HTR-8/SVneo (cell line): ENCODE data around the gene BUB3.
A peak's percentile ranks its signal among the peaks of the same experiment; 100 is the strongest.
"Not testable (repeated sequence)": the region's sequence is repeated elsewhere in the genome, so short reads cannot be mapped to it uniquely, and the experiment has no call there.

Experiments used
- DNase-seq: peaks from one replicate; pipeline ENCODE4 v3.0.0; 2011; ENCODE audit warnings: low spot score, mixed read lengths; ENCODE audit not compliant: insufficient read length
- FAIRE-seq: peaks from 2 replicates; lab custom pipeline; 2011; peaks lifted over from hg19 to GRCh38; lab: Jason Lieb, UNC

The BUB3 gene

GRCh38 chr10:123151737-123152135, 2.5 kb upstream of the BUB3 start:
- FAIRE-seq (no peak), DNase-seq (no peak)

GRCh38 chr10:123153486-123154091, 613 bp upstream of the BUB3 start:
- DNase-seq, result no peak
- no peak for FAIRE-seq

DNA sequence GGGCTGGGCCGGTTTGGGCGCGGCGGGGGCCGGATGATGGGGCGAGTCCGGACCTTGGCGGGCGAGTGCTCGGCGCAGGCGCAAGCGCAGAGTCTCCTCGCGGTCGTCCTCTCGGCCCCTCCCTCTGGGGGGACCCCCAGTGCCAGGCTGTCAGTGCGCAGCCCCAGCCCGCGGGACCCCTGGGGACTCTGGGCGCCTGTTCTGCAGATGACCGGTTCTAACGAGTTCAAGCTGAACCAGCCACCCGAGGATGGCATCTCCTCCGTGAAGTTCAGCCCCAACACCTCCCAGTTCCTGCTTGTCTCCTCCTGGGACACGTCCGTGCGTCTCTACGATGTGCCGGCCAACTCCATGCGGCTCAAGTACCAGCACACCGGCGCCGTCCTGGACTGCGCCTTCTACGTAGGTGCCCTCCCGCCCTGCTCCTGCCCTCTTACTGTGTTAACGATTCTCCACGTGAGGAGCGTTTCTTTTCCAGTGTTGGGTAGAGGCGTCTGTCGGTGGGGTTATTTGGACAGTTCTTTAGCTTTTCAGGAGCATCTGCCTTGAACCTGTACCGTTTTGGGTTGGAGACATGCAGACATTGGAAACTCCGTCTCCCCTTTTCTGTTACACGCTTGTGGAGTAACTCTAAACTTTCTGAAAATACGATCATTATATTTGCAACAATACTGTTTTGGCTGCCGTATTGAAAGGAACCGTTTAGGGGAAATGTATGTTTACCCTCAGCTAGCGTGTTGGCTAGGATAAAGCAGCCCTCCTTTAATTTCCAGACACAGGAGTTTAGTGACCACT, 706 bp downstream of the BUB3 start:
- DNase-seq, result peak; percentile 48
- no peak for FAIRE-seq

DNA sequence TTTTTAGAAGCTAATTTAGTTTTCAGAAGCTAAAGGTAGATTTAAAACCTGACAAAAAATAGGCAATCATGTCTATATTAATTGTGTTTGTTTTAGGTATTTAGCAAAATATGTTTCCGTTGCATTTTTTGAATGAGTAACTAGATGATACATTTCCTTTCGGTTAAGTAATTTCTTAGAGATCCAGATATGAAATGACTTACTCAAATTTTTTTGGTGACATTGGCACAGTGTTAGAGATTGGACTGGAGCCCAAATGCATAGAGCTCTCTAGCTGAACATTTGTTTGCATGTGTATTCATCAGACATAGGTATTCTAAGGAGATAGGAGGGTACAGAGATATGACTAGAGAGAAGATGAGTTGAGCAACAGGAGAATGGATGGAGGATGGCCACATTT, 1.9 kb downstream of the BUB3 start:
- FAIRE-seq, result no peak

DNA sequence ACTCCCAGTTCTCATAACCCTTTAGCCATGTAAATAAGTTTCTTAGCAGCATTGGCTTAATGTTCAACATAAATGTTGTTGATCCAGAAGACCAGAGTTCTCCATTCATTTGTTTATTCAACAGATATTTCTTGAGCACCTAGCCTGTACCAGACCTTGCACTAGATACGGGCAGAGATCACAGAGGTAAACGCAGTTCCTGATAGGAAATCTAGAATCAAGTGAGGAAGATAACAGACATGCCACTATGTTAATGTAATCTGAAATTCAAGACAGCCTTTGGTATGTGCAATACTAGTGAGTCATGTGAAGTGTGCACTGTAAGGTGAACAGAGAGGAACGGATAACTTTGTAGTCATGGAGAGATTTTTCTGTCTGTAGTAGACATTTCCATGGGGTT, 3.0 kb downstream of the BUB3 start:
- no peak for DNase-seq
- FAIRE-seq, result no peak

More for the DNA sequence above, 1.9 kb downstream of the BUB3 start:
- DNase-seq, result no peak

DNA sequence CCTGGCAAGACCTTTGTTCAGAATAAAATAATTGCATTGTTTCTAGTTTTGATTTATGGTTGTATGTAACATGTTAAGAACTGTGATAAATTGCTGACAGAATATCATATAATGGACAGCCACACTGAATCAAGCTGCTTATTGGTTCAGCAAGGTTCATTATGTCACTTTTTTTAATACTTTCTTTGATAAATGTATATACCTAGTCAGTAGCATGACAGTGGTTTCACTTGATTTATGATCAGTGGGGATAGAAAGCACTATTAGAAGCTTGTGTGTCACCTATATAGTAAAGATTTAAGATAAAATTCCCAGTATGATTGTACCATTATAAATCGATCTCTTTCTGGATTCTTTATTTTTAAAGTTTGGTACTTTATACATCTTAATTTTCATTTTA, 4.5 kb downstream of the BUB3 start:
- DNase-seq (no peak), FAIRE-seq (no peak)

GRCh38 chr10:123160311-123160980, 6.2 kb downstream of the BUB3 start:
- DNase-seq (no peak), FAIRE-seq (no peak)

DNA sequence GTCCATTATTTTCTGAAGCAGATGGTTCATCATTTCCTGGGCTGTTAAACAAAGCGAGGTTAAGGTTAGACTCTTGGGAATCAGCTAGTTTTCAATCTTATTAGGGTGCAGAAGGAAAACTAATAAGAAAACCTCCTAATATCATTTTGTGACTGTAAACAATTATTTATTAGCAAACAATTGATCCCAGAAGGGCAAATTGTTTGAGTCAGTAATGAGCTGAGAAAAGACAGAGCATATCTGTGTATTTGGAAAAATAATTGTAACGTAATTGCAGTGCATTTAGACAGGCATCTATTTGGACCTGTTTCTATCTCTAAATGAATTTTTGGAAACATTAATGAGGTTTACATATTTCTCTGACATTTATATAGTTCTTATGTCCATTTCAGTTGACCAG, 10.1 kb downstream of the BUB3 start:
- DNase-seq (no peak), FAIRE-seq (no peak)

DNA sequence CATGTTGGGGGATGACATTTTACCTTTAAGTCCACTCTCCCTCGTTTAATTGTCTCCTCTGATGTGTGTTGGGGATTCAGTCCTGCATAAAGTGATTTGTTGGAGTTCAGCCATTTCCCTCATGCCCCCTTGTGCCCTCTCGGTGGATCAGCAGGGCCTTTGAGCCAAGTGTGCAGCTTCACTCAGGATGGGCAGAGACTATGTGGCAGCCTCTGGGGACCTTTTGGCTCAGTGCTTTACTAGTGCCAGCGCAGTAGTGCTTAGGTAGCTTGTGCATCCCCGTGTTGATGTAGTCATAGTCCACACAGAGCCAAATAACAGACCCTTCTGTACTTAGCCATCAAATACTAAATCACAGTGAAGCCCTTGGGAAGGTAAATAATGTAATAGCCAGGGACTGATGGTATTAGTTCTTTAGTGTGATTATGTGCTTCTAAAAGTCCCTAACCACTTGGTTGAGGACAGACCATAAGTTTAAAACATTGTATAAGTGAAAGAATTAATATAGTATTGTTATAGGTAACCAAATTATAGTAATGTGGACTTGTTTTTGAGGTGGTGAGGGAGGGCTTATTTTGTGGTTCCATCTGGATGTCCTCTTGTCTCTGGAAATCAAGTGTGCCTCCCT, 11.4 kb downstream of the BUB3 start:
- DNase-seq, result no peak

GRCh38 chr10:123166618-123167017, 12.4 kb downstream of the BUB3 start:
- DNase-seq (no peak), FAIRE-seq (no peak)

More for the DNA sequence above, 11.4 kb downstream of the BUB3 start:
- FAIRE-seq, result no peak

- DNase-seq, result no peak
- no peak for FAIRE-seq
Observed at GRCh38 chr10:123170961-123171360, 16.8 kb downstream of the BUB3 start.

DNA sequence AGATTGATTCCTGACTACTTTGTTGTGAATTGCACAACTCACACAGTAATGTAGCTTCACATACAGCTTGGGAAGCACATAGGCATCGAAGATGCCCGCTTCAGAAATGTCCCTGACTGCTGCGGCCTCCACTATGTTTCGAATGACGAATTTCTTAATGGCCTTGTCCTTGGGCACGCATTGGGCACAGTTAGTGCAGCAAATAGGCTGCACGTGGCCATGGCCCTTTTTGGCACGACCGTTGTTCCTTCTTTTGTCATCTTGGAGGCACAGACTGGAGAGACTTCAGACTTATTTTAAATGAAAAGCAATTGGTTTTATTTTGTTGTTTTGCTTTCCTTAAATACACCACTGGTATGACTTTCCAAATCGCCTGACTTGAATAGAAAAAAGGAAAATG, 17.4 kb downstream of the BUB3 start:
- not testable (repeated sequence) for FAIRE-seq, DNase-seq

GRCh38 chr10:123175389-123176387, 21.5 kb downstream of the BUB3 start:
- no peak for FAIRE-seq
- no peak for DNase-seq

DNA sequence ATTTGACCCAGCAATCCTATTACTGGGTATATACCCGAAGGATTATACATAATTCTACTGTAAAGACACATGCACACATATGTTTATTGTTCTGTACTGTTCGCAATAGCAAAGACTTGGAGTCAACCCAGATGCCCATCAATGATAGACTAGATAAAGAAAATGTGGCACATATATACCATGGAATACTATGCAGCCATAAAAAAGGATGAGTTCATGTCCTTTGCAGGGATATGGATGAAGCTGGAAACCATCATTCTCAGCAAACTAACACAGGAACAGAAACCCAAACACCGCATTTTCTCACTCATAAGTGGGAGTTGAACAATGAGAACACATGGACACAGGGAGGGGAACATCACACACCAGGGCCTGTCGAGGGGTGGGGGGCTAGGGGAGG, 24.2 kb downstream of the BUB3 start:
- DNase-seq, FAIRE-seq: not testable (repeated sequence)

- FAIRE-seq, result no peak
- no peak for DNase-seq
Observed at GRCh38 chr10:123180101-123181090, 26.2 kb downstream of the BUB3 start.

- DNase-seq, result no peak
- FAIRE-seq, result no peak
Observed at GRCh38 chr10:123183724-123184123, 29.5 kb downstream of the BUB3 start.

DNA sequence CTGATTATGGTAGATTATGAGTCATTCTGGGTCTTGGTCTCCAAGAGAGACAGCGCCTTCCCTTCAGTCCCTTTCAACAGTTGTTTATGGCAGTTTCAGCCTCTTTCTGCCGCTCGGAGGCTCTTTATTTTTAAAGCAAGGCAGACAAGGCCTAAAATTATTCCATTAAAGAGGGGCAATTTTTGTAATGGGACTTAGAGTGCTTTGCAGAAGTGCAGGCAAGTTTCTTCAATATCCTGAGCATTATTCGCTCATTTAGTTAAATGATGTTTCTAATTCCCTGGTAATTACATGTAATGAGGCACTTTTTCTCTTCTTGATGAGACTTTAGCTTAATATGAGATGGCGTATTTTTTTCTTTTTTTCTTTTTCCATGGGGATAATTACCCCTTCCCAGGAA, 33.6 kb downstream of the BUB3 start:
- DNase-seq (no peak), FAIRE-seq (no peak)

DNA sequence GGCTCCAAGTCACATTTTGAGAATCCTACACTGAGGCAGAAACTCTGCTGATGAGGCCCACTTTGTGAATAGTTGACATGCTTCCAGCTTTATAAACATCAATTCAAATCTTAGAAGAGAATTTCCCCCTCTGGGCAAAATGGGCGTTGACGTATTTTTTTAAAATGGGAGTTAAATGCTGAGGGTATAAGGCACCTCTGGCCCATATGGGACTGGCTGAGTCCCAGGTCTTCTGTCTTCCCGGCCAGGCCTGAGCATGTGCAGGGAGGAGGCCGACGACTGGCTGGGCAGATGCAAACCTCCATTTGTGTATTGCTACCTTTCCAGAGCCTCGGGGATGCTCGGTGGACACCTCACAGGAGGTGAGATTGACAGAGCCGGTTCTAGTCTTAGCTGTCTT, 37.7 kb downstream of the BUB3 start:
- FAIRE-seq (no peak), DNase-seq (no peak)
